Medulla oblongata (tissue), 1 donor: ENCODE measurements around the gene PDZD2.

ENCODE experiments used
- DNase-seq: peaks from one replicate; pipeline ENCODE4 v3.0.0-alpha.2; 2015; ENCODE audit errors: extremely low spot score

Gene PDZD2

DNA sequence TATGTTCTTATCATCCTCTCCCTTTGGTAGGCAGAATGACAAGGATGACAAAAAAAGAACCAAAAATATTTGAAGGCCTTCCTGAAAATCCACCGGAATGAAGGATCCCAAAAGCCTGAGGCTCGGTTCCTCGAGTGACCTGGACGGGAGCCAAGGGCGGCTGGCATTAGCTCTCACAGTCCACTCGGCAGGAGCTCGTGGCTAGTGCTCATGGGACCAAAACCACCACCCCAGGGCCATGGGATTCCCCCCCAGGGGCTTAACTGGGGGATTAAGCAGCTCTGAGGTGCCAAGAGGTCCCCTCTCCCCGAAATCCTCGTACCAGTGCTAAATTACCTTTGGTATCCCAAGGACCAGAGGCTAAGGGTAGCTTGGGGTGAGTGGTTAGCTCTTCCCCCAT, 586 bp upstream of the PDZD2 start:
- no peak for DNase-seq

DNA sequence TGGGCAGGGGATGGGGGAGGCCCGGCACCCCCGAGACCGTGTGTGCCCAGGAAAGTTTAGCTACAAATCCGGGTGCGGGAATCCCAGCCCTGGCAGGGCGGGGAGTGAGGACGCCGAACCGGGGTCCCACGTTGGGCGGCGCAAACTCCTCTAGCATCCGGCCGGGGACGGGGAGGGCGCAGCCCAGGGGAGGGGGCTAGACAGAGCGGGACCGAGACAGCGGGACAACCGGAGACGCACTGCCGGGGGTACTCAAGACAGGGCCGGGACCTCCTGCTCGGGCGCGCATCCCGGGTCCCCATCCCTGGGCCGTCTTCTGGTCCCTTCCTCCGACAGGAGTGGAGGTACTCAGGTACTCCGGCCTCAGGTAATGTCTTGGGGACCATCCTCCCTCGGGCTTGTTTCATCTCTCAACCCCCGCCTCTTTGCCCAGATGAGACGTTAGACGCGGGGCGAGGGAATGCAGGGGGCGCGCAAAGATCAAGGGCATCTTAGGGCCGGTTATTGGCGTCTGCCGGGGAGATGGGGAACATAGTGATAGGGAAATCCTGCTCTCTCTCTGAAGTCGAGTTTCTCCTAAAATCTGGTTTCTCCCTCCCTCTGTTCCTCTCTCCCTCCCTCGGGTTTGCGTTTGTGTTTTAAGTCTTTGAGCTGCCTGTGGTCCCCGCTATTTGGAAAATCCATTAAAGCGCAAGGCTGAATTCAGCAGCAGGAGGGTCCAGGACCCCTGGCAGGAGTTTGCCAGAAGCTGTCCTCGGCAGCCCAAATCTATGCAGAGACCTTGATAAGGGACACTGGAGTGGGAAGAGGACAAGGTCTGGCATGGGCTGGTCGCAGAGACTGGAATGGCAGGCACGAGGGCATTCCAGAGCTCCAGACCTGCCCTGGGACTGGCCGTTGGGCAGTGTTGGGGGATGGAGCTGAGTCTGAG, 815 bp downstream of the PDZD2 start:
- no peak for DNase-seq

DNA sequence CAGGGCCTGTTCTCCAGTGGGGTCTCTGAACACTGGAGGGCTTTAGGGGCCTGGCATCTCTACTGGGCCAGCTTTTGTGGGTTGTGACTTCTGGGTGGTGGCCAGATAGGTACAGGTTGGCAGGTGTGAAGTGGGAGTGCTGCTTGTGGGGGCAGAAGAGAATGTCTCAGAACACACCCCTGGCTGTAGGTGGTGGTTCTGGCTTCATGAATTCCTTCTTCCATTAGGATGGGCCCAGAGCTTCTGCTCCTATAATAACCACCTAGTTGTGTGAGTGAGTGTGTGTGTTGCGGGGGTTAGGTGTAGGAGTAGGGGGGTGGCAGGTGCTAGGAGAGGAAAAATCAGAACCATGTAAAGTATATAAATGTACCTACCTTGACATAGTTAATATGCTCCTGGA, 1.6 kb downstream of the PDZD2 start:
- no peak for DNase-seq

DNA sequence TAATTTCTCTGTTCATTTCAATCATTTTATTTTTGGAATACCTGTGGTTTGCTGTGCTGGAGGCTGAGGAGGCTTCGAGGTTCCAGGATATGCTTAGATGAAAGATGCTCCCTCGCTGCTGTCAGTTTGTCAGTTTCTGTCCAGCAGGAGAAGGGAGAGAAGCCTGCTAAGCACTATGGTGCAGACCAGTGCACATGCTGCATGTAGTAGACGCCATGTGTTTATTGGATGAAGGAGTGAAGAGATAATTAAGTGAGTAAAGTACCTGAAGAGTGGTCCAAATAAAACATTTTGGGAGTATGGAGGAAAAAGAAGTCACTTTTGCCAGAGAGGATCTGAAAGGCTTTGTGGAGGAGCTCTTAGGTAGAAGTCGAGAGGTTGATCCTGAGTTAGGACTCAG, 2.1 kb downstream of the PDZD2 start:
- no peak for DNase-seq

DNA sequence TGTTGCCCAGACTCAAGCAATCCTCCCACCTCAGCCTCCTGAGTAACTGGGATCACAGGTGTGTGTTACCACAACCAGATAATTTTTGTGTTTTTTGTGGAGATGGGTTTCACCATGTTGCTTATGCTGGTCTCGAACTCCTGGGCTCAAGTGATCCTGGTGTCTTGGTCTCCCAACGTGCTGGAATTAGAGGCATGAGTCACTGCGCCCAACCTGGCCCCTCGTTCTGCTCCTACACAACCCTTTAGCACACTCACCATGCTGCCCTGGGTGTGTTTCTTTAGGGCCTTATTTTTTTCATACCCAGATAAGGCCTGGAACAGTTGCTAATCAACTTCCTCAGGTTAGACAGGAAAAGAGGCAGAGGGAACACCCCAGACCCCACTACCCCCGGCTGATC, 2.6 kb downstream of the PDZD2 start:
- no peak for DNase-seq

DNA sequence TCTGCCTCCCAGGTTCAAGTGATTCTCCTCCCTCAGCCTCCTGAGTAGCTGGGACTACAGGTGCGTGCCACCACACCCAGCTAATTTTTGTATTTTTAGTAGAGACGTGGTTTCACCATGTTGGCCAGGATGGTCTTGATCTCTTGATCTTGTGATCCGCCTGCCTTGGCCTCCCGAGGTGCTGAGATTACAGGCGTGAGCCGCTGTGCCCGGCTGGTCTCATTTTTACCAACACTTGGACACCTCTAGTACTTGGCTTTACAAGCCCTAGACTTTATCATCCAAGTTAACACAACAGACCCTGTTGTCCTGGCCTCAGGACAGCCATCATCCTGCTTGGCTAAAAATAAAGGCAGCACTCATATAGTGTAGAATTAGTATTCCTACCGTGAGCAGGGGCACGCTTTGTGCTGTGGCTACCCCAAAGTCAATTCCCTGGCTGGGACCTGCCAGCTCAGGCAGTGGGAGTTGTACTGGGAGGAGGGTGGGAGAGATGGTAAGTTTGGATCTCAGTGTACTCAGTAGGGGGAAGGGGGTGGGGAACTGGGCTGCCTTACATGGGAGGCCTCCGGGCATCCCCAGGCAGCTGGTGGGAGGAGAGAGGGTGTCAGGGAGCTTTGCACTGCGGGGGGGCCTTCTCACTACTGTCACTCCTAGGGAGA, 6.6 kb downstream of the PDZD2 start:
- no peak for DNase-seq

DNA sequence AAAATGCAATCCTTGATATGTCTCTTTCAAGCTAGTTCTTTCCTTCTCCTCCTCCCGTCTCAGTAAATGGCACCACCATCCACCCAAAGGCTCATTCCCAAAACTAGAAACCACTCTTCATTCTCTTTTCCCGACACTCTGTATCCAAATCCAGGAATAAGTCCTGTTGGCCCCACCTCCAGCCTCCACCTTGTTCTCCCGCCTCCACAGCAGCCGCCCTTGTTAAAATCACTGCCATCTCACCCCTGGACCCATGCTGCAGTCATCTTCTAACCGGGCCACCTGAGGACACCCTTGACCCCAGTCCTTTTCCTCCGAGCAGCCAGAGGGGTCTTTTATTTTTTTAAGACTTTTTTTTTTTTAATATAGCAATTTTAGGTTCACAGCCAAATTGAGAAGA, 9.4 kb downstream of the PDZD2 start:
- no peak for DNase-seq

DNA sequence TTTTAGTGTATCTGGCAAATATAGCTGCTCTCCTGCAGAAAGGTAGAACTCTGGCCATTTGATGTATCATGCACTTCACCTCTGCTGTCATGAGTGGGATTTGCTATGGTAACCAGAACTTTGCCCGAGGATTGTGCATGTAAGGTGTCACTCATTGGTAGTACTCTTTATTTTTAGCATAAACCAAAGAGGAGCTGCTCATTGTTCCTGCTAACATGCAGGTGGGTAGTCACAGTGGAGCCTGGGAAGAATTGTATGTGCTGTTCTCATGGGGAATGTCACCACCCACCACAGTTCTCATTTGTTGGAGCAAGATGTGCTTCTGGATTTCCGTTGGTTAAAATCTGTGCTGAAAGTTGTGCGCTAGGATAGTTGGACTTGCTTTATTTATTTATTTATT, 12.3 kb downstream of the PDZD2 start:
- DNase-seq: no peak

DNA sequence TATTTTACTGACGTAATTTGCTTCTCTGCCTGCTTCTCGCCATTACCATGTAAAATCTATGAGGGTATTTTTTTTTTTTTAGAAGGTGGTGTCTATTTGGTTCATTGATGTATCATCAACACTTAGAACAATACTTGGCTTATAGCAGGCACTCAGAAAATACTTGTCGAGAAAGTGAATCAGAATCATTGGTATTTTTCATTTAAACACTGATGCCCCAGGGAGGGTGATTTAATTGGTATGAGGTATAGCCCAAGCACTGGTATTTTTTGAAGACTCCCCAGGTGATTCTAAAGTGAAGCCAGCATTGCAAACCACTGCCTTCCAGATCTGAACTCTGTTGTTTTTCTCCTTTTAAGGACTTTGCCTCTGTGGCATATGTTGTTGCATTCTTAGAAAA, 16.6 kb downstream of the PDZD2 start:
- DNase-seq: no peak

DNA sequence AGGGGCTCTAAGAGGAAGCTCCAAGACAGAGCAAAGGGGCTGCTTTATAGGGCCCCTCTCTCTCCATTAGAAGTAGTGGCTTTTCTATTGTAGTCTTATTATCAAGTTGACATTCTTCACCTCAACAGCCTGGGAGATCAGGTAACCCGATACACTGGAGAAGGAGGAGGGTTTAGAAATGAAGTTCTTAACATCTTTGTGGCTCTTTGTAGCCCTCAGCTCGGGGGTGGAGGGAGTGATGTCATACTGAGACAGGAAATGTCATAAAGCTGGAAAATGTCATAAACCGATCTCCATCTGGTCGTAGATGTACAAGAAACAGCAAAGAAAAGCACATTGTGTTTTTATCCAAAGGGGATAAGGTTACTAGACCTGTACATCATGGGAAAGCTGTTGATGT, 17.9 kb downstream of the PDZD2 start:
- DNase-seq: no peak

DNA sequence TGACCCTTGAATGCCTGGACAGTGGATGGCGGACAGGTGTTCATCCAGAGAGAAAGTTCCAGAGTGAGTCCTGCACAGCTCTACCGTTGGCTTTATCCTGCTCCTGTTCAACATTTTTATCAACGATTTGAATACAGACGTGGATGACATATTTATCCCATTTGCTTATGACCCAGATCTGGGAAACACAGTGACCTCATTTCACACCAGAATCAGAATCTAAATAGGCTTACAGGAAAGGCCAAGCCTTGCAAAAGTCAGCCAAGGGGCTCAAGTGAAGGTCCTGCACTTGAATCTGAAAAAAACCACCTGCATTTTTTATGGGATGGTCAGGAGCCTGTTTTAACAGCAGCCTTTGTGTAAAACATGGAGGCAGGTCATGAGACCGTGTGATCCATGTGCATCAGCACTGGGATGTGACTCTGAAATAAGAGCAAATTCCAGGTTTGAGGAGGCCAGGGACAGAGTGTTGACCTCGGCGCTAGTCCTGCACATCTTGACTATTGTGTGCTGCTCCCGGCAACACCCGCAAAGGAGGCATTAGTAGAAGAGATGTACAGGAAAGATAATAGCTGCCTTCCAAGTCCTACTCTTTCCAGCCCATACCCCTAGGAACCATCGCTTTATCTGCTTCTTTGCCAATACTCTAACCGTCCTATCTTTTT, 18.5 kb downstream of the PDZD2 start:
- DNase-seq: no peak

DNA sequence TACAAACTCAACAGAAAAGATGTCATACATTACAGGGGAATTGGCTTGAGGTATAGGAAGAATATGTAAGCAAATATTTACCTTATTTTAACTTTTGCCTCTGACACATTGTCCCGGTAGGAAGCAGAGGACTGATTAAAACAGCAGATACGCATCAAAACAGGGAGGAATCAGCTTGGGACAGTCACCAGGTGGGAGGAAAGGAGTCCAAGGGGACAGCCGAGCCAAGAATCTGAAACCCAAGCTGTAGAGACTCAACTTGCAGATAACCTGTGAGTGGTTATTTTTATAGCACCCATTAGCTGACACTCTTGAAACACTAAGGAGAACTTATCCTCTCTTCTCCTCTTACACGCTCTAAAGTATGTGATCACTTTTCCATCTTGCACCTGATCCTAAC, 22.3 kb downstream of the PDZD2 start:
- DNase-seq: no peak

DNA sequence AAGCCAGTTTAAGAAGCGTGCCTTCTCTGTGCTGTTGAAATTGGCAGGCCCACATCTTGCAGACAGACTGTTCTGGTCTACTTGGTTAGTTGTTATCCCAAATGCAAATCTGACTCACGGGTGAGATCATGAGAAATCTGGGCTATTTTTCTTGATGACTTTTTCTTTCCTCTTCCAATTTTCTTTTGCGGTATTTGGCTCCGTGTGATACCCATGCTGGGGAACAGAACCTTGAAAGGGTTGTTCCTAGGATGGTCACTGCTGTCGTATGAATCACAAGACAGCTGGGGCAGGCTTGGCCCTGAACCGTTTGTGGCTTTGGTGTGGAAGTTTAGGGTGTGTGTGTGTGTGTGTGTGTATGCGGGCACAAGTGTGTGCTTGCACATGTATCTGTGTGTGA, 24.6 kb downstream of the PDZD2 start:
- no peak for DNase-seq

DNA sequence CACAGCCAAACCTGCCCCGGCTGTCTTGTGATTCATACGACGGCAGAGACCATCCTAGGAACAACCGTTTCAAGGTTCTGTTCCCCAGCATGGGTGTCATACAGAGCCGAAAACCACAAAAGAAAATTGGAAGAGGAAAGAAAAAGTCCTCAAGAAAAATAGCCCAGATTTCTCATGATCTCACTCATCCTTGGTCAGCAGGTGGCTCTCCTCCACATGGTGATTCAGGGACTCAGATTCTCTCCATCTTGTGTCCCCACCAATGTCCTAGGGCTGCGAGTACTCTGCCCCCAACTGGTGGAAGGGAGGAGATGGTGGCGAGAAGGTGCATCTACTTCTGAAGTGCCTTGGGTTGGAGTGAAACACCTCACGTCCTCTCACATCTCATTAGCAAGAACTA, 25.6 kb downstream of the PDZD2 start:
- no peak for DNase-seq

DNA sequence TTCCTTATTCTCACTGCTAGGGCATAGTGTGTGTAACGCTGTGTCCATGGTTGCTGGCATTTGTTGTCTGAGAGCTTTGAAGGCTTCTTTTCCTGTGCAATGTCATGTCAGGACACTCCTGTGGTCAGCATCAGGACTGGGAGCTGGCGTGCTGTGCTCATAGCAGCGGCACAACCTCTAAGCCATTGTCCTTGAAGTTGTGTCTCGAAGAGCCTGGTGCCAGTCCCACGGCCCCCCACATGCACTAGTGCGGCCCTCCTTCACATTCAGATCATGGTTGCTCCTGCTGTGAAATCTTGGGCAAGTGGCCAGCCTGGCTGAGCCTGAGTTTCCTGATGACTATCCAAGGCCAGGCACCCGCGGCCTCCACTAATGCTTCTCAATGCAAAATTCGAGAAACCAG, 32.4 kb downstream of the PDZD2 start:
- DNase-seq: peak; percentile 65

DNA sequence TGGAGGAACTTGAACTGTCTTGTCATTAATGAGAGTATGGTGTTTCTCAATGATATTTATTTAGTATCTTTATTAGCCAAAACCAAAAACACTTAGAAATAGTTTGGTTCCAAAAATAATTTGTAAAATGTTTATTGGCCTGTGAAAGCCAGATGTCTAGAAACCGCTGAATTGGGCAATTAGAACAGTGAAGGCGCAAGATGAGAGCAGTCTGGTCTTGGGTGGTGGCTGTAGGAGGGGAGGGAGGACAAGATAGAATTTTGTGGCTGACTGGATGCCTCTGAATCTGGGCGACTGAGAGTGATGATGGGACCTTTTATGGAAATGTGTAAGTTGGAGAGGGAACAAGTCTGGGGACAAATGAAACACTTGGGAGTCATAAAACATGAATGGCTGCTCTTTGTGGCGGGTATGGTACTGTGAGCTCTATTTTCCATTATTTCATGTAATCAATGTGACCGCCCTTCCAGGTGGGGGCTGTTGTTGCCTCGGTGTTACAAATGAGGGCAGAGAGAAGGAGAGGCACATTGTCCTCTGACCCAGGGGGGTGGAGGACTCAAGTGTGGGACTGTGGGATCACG, 35.5 kb downstream of the PDZD2 start:
- DNase-seq: no peak

DNA sequence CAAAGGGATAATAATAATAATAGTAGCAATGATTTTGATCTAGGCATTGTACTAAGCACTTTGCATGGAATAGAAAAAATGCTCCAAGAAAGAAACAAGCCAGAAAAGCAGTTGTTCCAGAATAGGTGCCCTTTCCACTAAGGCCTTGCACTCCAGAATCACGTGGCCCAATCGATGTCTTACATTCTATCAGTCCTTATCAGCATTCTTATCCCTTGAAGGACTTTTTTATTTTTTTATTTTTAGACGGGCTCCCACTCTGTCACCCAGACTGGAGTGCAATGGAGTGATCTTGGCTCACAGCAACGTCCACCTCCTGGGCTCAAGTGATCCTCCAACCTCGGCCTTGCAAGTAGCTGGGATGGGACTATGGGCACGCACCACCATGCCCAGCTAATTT, 36.5 kb downstream of the PDZD2 start:
- no peak for DNase-seq

DNA sequence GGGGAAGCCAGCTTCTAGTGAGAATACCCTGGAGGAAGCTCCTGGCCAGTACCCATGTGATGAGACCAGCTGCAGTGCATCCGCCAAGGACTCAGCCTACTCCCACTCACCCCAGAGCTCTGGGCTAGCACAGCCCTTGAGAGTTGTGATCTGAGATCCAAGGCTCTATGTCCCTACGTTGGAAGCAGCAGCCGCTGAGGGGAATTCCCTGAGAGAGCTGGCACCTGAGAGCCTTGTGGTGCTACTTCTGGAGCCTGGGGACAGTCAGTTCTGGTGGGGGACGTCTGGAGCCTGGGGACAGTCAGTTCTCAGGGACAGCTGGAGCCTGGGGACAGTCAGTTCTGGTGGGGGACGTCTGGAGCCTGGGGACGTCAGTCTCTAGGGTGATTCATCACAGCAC, 39.2 kb downstream of the PDZD2 start:
- no peak for DNase-seq

DNA sequence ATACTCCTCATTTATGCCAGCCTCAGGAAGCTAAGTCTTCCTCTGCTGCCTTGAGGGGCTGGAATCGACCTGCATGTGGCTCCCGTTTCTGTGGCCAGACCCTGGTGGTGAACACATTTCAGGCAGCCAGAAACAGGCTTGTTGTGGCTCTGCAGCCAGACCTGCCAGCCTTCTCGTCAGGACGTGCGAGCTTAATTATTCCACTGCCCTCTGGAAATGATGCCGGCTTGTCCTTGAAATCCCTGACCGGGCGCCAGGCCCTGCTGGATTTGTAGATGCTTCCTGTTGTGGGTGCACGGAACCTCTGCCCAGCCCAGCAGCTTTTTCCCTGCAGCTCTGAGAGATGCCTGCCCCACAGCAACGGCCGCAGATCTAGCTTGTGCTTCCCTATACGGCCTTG, 41.6 kb downstream of the PDZD2 start:
- DNase-seq: peak; percentile 66

DNA sequence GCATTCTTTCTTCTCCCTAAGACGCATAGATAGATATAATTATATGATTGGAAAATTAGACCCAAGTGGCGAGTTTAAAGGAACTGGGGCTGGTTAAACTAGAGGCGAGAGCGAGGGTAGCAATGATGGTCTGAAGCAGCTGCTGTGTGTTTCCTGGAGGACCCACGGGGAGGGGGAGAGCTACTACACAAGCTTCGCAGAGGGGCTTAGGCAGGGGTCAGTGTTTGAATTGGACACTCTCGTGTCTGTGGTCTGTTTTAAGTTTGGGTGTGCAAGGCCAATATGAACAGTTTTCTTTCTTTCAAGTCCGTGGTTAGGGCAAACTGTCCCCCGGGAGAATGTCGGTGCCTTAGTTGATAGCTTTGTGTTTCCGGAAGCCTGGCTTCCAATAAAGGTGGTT, 43.1 kb downstream of the PDZD2 start:
- no peak for DNase-seq

DNA sequence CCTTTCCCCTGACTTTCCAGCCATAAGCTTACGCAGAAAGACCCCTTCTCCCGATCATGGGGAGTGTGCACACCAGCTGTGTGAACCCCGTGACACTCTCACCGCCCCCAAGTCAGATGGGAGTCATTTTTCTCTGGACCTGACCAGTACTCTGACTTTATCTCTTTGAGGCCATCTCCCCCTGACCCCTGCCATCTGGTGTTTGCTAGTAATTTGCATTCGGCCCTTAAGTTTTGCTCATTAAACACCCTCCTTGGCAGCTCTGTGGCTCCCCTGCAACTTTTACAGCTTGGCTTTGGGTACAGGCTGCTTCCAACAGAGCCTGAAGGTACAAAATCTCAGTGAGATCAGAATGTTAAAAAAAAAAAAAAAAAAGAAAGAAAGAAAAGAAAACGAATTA, 43.9 kb downstream of the PDZD2 start:
- no peak for DNase-seq

DNA sequence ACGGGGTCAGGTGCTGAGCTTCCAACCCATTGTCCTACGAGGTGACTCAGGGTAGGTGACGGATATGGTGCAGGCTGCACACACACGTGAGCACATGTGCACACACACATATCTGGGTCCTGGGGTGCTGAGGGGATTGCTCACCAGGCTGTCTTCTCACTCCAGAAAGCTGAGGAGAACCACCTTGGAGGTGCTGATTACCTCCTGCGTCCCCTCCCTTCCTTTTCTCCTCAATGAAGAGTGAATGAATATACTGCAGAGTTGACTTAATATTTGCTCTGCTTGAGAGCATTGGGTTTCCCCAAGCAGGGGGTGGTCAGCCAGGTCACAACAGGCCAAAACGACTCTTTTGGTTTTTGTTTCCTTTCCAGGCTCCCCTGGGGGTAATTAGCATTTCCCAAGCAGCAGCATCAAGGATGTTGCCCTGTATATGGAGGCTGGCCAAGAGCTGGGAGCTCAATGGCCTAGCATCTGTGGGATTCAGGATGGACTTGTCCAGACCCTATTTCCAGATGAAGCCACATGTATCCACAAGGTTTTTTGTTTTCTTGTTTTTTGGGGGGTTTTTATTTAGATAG, 49.7 kb downstream of the PDZD2 start:
- no peak for DNase-seq
